AG08395 (cell line): Measurements from ENCODE around the gene KCNQ2.

Source experiments
- DNase-seq: peaks from one replicate; pipeline ENCODE4 v3.0.0; 2012; ENCODE audit warnings: mixed read lengths, low spot score

Gene KCNQ2

DNA sequence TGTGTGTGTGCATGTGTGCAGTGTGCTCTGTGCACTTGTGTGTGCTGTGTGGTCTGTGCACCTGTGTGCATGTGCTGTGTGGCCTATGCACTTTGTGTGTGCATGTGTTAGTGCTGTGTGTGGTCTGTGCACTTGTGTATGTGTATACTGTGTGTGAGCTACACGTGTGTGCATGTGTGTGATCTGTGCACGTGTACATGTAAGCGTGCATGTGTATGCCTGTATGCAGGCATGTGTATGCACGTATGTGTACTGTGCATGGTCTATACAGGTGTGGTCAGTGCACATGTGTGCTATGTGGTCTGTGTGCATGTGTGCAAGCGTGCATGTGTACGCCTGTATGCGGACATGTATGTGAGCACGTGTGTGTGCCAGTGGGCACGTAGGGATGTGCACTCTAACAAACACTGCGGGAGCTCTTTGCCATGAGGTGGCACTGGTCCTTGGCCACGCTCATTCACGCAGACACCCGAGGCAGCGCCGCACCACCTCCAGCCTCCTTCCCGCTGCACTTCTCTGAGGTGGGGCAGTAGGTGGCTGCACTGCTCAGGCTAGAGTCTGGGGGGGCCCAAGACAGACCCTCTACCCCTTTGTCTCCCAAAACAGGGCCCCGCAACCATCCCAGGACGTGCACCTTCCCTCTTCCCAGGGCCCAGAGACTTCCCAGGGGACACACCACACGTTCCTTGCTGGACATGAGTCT, 68.9 kb downstream of the KCNQ2 start:
- no peak for DNase-seq

DNA sequence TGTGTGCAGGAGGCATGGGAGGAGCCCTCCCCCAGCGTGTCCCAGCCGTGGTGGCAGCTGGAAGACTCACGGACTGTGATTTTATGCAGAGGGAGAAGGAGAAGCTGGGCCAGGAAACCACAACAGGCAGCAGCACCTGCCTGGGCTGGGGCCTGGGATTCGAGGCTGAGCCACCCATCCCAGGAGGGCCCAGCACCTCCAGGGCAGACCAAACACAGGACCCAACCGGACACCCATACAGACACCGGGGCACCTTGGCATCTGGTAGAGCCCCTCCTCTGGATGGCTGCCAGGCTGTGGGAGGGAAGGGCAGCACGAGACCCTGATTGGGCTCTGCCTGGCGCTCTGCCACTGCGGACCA, 69.6 kb downstream of the KCNQ2 start:
- DNase-seq, result no peak

DNA sequence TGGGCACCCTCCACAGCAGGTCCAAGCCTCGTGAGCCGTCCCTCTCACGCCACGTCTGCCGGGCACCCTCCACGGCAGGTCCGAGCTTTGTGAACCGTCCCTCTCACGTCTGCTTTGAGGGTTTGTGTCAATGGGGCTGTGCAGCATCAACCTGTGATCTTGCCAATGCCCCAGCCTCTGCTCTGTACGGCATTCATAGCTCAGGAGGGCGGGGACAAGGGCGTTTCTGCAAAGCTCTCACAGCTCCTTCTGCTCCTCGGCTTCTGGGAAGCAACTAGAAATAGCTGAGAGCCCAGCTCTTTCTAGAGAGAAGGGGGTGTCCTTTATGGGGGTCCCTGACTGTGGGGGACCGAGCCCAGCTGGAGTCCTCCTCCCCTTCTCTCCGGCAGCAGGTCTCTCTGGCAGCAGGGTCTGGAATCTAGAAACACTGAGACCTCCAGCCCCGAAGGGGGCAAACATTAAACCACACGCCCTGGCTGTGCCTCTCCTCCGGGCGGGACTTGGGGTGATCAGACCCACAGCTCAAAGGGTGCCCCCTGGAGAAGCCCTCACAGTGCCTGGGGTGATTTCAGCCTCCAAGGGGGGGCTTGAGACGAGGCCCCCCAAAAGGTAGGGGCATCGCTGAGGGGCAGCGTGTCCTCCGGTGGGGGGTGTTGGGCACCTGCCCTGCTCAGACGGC, 70.1 kb downstream of the KCNQ2 start:
- no peak for DNase-seq

GRCh38 chr20:63401384-63402110, 70.9 kb downstream of the KCNQ2 start:
- DNase-seq, result no peak

DNA sequence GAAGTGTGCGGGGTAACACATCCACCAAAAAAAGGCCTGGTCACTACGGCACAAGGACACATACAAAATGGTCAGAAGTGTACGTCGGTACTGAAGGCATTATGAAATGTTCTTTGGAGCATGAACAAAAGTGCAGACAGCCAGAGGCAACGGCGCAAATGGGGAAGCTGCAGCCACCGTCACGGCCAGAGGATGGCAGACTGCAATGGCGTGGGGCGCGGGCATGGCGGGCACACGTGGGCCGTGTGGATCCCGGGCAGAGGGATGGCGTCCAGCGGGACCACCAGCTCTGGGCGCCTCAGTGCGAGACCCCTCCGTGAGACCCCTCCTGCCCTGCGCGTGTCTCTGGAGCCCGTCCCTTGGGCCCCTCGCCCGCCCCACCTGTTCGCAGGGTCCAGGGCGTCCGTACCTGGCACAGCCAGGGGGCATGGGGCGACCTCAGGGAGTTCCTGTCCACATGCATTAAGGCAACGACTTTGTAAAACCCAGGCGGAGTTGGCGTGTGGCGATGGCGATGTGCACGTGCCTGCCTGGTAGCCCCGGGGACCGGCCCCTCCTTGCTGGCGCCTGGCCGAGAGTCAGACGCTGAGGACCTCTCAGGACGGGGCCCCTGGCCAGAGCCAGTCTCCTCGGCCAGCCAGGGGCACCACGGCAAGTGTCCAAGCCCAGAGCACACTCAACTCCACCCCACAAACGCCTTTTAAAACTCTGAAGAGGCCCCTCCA, 71.8 kb downstream of the KCNQ2 start:
- DNase-seq, result no peak

GRCh38 chr20:63399596-63400375, 72.7 kb downstream of the KCNQ2 start:
- DNase-seq, result no peak

DNA sequence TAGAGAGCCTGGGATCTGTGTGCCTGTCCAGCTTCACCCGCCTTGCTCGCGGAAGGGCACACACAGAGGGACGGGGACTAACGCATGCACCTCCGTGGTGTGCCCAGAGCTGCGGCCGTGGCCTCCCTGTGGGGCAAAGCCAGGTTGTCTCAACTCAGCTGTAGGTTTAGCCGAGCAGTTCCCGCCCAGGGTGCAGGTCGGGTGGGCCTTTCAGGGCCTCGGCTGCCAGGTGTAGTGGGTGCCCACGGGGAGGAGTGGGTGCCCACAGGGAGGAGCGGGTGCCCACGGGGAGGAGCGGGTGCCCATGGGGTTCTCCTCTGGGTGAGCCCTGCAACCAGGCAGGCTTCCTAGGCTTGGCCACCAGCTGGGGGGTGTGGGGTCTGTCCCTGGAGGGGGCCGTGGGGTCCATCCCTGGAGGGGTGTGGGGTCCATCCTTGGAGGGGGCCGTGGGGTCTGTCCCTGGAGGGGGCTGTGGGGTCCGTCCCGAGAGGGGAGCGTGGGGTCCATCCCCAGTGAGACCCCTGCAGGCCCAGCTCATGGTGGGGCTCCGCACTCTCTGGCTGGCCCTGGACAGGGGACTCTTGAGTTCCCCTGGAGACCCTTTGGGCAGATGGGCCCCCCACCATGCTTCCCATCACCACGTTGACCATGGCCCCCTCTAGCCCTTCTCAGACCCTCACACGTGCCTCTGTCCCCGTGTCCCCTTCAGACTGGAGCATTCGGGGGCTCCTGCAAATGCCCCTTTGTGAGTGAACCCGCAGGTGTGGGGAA, 73.5 kb downstream of the KCNQ2 start:
- DNase-seq, result no peak

DNA sequence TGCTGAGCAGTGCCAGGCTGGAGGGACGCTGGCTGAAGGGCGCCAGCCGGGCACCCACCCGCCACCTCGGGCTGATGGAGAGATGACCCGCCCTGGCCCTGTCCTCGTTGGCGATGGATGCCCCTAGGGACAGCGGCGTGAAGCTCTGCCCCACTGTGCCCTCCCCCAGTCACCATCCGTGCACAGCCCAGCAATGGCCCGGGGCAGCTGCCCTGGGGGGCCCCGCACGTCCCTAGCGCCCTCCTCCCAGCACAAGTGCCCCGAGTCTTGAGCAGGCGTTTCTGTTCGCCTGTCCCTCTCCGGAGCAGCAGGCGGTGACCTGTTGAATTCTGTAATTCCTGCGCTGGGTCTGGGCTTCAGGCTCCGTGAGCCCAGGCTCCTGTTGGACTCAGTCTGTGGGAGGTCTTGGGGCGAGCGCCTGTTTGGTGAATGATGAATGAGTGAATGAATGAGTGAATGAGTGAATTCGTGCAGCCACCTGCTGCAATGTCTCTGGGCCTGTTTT, 74.5 kb downstream of the KCNQ2 start:
- DNase-seq, result no peak

- no peak for DNase-seq
These were observed 75.2 kb downstream of the KCNQ2 start for GRCh38 chr20:63397155-63397843.

GRCh38 chr20:63396300-63396699, 76.2 kb downstream of the KCNQ2 start:
- no peak for DNase-seq

DNA sequence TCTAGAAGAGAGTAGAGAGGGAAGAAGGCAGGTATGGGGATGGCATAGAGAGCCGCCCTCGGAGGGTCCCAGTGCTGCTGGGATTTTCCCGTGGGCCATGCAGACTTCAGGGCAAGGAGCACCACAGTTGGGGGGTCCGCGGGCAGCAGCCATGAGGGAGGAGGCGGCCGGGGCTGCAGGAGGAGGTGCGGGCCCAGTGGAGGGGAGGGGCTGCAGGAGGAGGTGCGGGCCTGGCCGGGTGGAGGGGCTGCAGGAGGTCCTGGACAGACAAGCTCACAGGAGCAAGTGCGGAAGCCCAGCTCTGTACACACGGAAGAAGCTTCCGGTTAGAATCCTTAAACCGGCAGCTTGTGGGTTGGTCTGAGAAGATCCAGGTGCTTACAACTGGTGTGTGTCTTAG, 76.7 kb downstream of the KCNQ2 start:
- no peak for DNase-seq

DNA sequence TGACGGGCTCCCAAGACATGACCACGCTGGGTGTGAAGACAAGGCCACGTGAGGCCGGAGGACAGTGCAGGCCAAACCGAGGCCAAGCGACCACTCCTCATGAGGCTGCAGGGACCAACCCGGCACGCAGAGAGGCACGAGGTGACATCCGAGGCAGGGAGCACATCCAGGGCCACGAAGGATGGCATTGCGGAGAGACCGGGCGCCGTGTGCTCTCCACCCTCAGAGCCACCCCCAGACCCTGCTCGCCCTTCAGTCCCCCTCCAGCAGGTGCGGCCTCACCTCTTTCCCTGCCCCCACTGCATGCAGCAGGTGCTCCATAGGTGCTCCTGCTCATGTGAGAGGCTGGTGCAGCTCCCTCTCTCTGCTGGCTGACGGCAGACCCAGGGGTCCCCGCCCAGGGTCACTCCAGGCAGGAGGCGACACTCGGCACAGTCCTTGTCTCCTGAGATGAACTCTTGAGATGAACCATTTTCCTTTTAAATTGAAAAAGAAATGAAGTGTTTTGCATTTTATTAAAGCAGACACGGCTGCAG, 77.5 kb downstream of the KCNQ2 start:
- DNase-seq, result no peak

DNA sequence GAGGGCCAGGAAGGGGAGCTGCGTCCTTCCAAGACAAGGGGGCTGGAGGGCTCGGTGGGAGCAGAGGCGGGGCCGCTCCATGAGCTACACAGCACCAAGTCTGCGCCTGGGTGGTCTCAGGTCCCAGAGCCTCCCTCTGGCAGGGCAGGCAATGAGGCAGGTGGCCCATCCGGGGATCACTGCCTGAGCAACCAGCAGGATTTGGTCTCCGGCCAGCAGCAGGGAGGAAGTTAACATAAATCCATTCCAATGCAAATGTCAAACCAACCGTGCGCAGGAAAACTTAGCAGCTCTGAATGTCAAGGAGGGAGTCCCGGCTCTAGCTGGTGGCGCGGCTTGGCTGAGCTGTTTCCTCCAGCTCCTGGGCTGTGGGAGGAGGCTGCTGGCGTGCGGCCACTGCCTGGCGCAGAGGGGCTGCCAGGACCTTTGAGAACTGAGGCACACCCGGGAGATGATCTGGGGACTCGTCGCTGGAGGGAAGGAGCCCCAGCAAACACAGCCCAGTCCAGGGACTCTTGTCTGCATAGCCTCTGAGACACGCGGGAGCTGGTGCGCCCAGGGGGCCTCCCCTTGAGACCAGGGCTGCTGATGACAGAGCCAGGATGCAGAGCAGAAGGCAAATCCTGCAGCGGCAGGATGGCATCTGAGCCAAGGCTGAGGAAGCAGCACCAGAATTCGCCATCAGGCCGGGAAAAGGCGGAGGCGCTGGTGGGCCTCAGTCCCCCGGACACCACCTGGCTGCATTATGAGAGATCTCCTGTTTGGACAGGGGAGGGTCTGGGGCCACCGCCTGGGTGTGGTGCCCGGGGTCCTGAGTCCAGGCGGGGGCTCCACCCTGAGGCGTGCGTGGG, 78.2 kb downstream of the KCNQ2 start:
- DNase-seq, result no peak

- DNase-seq, result no peak
These were observed 78.9 kb downstream of the KCNQ2 start for GRCh38 chr20:63393566-63393965.

- DNase-seq, result no peak
These were observed 79.7 kb downstream of the KCNQ2 start for GRCh38 chr20:63392465-63393365.

DNA sequence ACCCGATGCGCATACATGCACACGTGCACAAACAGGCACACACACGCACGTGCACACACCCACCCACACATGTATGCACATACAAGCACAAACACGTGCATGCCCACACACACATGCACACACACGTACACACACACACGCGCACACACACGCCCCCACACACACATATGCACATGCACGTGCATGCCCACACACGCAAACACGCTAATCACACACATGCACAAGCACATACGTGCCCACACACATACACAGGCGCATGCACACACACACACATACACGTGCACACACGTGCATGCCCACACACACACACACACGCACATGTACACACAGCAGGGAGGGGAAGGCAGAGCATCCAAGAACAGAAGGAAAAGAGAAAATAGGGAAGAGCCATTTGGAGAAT, 84.5 kb downstream of the KCNQ2 start:
- no peak for DNase-seq

GRCh38 chr20:63387393-63387792, 85.1 kb downstream of the KCNQ2 start:
- DNase-seq, result no peak

GRCh38 chr20:63386491-63386890, 86.0 kb downstream of the KCNQ2 start:
- DNase-seq, result no peak
